Measurements from ENCODE around the gene LRRC8B. TPM values are rescaled to one million over a fixed set of nuclear protein-coding genes. Genes with fewer than 3 reads are reported as not detected.
A peak's percentile ranks its signal among the peaks of the same experiment; 100 is the strongest.

LRRC8B gene
- total and polyA plus RNA-seq, 9 of the 15 experiments (the other 6 are each of a cell fraction or from before 2014, with no cell fraction given), result 4.3 to 43.7 (median 14.4) TPM

DNA sequence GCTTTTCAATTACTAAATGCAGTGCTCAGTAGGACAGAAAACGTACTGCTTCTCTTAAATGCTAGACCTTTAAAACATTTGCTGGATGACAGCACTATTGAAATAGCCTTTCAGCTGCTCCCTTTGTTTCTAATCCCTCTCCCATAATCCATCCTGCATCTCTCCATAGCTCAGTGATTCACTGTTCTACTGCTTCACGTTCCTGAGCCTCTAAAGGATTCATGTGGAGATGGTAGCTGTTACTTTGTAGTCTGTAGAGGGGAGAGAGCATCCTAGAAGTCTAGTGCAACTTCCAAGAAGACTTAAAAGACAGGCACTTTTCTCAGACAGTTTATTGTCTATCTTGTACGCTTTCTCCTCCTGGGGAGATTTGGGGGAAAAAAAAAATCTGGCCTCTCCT, 51.4 kb downstream of the LRRC8B start:
- H3K27me3 ChIP-seq (ENCODE audit: control insufficient read depth in 2 of 2, insufficient read depth in 2 of 2, low read length in 2 of 2), result no peaks in the 10 kb centered on the region
- H3K4me3 ChIP-seq, result no peak overlapping the region
- POLR2A ChIA-PET, result interaction anchor here (0.6 kb wide), 2 partner anchors 42 to 687 kb away, joined by 3 read pairs; no protein-coding TSS in a partner anchor
- peaks cover 10% of the 10 kb centered on the region for H3K79me2 ChIP-seq (ENCODE audit: control insufficient read depth, insufficient read depth, low read length)
- H3K9ac ChIP-seq (ENCODE audit: insufficient read depth in 1 of 2, low read depth in 2 of 2, low read length in 2 of 2), result no peak overlapping the region
- DNase-seq (ENCODE audit: extremely low read depth in 1 of 4, low spot score in 3 of 4) (no peak), ATAC-seq (no peak), FAIRE-seq (no peak)
- H3K4me2 ChIP-seq (ENCODE audit: insufficient read depth, low read length), result no peak overlapping the region
- BruUV-seq (replicated peaks), result no TSS peak
- TF ChIP-seq ZNF780A (CRISPR knock-in tag; IDR thresholded peaks at IDR 0.05) (no peak), BMI1 (IDR thresholded peaks at IDR 0.05; ENCODE audit: low read length) (no peak)
- H3K36me3 ChIP-seq (ENCODE audit: control insufficient read depth, insufficient read depth, low read length), result peaks cover 75% of the 10 kb centered on the region
- H3K4me1 ChIP-seq (replicated peaks in 1 of 2; ENCODE audit: control insufficient read depth in 2 of 2, insufficient read depth in 2 of 2, low read length in 2 of 2), result no peaks in the 10 kb centered on the region
- no peak overlapping the region for H2AFZ ChIP-seq (ENCODE audit: low read depth, low read length)
- CTCF ChIA-PET (ENCODE audit: low intra/inter-chr PET ratio), result no interaction called here
- 51% methylated on average over 2 of the region's 3 CpGs for WGBS (ENCODE audit: insufficient coverage, low coverage, missing lambda C conversion rate)
- no peak overlapping the region for H3K27ac ChIP-seq (ENCODE audit: extremely low read depth, low read depth, low read length)
- intact Hi-C loops (cut with micrococcal nuclease), result no loop called here
- no peaks in the 10 kb centered on the region for H4K20me1 ChIP-seq (replicated peaks; ENCODE audit: control insufficient read depth, insufficient read depth, low read length)
- in situ Hi-C loops (cut with MboI), result loop anchor here (10.0 kb wide), 1 partner anchor 1329 kb away; no protein-coding TSS in a partner anchor
- H3K9me1 ChIP-seq (ENCODE audit: control insufficient read depth, insufficient read depth, low read length), result no peaks in the 10 kb centered on the region
- H3K9me3 ChIP-seq (replicated peaks; ENCODE audit: control insufficient read depth, insufficient read depth, low read depth, low read length), result no peaks in the 10 kb centered on the region

DNA sequence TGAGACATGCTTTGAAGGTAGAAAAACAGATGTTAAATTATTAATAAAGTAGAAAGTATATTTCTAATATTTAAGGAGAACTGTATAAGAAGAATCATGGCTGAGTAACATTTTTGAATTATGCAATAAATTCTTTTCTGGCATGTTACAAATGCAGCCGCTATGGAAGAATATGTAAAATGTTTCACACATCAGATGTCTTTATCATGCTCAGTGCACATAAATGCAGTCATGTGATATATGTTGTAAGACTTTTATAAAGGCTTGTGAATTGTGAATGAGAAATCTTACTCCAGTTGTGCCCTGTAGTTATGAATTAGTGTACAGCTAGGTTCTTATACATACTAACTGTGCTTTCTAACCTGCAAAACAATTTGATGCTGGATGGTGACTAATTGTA, 53.5 kb downstream of the LRRC8B start:
- H3K4me1 ChIP-seq (replicated peaks in 1 of 2; ENCODE audit: control insufficient read depth in 2 of 2, insufficient read depth in 2 of 2, low read length in 2 of 2), result no peaks in the 10 kb centered on the region
- H3K9me1 ChIP-seq (ENCODE audit: control insufficient read depth, insufficient read depth, low read length), result no peaks in the 10 kb centered on the region
- ATAC-seq (no peak), DNase-seq (ENCODE audit: extremely low read depth in 1 of 4, low spot score in 3 of 4) (no peak), FAIRE-seq (no peak)
- no peak overlapping the region for H3K27ac ChIP-seq (ENCODE audit: extremely low read depth, low read depth, low read length)
- H3K36me3 ChIP-seq (ENCODE audit: control insufficient read depth, insufficient read depth, low read length), result peaks cover 83% of the 10 kb centered on the region
- no peak overlapping the region for H3K9ac ChIP-seq (ENCODE audit: insufficient read depth in 1 of 2, low read depth in 2 of 2, low read length in 2 of 2)
- H3K4me3 ChIP-seq, result no peak overlapping the region
- BruUV-seq (replicated peaks), result no TSS peak
- WGBS (ENCODE audit: insufficient coverage, low coverage, missing lambda C conversion rate), result 100% methylated on average over 1 of the region's 1 CpG
- H3K79me2 ChIP-seq (ENCODE audit: control insufficient read depth, insufficient read depth, low read length), result no peaks in the 10 kb centered on the region; the same call in 2 of the 3 replicates
- ChIA-PET CTCF (ENCODE audit: low intra/inter-chr PET ratio) (no interaction called here), POLR2A (interaction anchor here (0.9 to 3.2 kb wide), 3 partner anchors 8 to 11 kb away, joined by 3 to 12 read pairs (median 4); no protein-coding TSS in a partner anchor)
- H3K9me3 ChIP-seq (replicated peaks; ENCODE audit: control insufficient read depth, insufficient read depth, low read depth, low read length), result no peaks in the 10 kb centered on the region
- H2AFZ ChIP-seq (ENCODE audit: low read depth, low read length), result no peak overlapping the region
- H3K4me2 ChIP-seq (ENCODE audit: insufficient read depth, low read length), result no peak overlapping the region
- TF ChIP-seq, protein P1, sequence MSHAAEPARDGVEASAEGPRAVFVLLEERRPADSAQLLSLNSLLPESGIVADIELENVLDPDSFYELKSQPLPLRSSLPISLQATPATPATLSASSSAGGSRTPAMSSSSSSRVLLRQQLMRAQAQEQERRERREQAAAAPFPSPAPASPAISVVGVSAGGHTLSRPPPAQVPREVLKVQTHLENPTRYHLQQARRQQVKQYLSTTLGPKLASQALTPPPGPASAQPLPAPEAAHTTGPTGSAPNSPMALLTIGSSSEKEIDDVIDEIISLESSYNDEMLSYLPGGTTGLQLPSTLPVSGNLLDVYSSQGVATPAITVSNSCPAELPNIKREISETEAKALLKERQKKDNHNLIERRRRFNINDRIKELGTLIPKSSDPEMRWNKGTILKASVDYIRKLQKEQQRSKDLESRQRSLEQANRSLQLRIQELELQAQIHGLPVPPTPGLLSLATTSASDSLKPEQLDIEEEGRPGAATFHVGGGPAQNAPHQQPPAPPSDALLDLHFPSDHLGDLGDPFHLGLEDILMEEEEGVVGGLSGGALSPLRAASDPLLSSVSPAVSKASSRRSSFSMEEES (CRISPR knock-in tag; IDR thresholded peaks at IDR 0.05), result peak; percentile 56
- peak; percentile 35; the same call in 1 of the 2 replicates for TF ChIP-seq CEBPB (tag; IDR thresholded peaks at IDR 0.05)
- no peak for TF ChIP-seq HNRNPK (IDR thresholded peaks at IDR 0.05; ENCODE audit: low read depth, low read length, poor library complexity, severe bottlenecking)
- no peaks in the 10 kb centered on the region for H4K20me1 ChIP-seq (replicated peaks; ENCODE audit: control insufficient read depth, insufficient read depth, low read length)
- no peaks in the 10 kb centered on the region for H3K27me3 ChIP-seq (ENCODE audit: control insufficient read depth in 2 of 2, insufficient read depth in 2 of 2, low read length in 2 of 2)
- intact Hi-C loops (cut with micrococcal nuclease) (no loop called here), in situ Hi-C loops (cut with MboI) (loop anchor here (10.0 kb wide), 1 partner anchor 1327 kb away; no protein-coding TSS in a partner anchor)
